ENCODE data around the gene ABCG4.
"Not testable (repeated sequence)": the region's sequence is repeated elsewhere in the genome, so short reads cannot be mapped to it uniquely, and the experiment has no call there.

ABCG4 gene

GRCh38 chr11:119116601-119117000, 32.3 kb upstream of the ABCG4 start:
- DNase-seq: no peak

- DNase-seq: no peak
Measured at GRCh38 chr11:119117004-119117706, 31.7 kb upstream of the ABCG4 start.

- no peak for DNase-seq
Measured at GRCh38 chr11:119118227-119118626, 30.6 kb upstream of the ABCG4 start.

- DNase-seq: no peak
Measured at GRCh38 chr11:119118946-119119345, 29.9 kb upstream of the ABCG4 start.

DNA sequence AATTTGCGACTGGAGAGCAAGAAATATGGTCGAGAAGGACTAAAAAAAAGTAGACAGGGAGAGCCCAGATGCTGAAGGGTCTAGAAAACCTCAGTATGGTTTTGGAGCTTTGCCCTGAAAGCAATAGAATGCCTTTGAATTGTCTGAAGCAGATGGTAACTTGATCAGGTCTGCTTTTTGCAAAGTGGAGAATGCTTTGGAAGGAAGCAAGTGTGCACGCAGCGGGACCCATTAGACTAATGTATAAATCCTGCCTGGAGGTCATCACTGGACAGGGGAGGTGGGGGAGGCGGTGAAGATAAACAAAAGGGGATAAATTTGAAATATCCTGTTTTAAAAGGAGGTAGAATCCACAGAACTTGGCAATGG, 28.2 kb upstream of the ABCG4 start:
- peak; percentile 65 for DNase-seq

DNA sequence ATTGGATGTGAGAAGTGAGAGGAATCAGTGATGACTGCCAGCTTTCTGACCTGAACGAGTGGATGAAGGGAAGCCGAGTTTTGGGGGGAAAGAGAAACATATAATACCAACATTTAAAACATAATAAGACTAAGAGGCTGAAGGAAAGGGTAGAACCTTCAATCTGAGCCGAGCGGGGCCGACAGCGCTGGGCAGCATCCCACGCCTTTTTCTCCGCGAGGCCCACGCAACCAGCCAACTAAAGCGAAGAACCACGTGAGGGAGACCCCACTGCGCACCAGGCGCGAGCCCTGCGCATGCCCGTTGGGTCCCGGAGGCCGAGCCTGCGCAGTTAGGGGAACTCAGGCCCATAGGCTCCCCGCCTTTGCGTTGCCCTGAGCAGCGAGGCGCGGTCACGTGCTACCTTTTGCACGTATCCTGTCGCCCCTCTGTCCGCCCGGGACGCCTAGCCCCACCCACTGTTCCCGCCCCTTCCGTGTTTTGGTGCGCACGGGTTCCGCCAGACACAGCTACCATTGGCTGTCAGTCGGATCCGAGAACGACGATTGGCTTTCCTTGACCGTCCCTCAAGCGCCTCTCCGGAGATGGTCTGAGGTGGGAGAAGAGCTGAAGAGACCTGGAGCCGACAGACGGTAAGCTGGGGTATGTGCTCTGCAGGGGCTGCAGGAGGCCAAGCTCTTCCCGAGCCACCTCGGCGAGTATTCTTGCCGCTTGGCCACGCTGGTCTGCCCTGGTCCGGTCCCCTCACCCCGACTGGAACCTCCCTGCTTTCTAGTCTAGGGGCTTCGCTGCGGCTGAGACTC, 27.6 kb upstream of the ABCG4 start, which contains the start of gene HINFP:
TSS of gene HINFP (plus strand) at position 573 of the 803 bp plus-strand sequence. CDS start 5,365 bp downstream, outside the sequence.
- peak; percentile 95 for DNase-seq

DNA sequence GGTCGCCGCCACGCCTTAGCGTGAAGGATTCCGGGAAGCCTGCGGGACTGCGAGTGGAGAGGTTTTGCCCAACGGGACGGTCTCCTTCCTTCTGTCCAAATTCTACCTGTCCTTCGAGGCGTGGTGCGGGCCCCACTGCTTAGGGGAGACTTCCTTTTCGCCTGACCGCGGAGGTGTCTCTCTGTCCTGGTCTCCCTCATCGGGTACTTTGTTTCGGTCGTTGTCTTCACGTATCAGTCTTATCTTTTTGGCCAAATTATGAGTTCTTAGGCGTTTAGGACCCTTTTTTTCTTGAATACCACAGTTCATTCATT, 27.1 kb upstream of the ABCG4 start:
- DNase-seq: no peak

GRCh38 chr11:119125821-119126220, 23.0 kb upstream of the ABCG4 start:
- no peak for DNase-seq

DNA sequence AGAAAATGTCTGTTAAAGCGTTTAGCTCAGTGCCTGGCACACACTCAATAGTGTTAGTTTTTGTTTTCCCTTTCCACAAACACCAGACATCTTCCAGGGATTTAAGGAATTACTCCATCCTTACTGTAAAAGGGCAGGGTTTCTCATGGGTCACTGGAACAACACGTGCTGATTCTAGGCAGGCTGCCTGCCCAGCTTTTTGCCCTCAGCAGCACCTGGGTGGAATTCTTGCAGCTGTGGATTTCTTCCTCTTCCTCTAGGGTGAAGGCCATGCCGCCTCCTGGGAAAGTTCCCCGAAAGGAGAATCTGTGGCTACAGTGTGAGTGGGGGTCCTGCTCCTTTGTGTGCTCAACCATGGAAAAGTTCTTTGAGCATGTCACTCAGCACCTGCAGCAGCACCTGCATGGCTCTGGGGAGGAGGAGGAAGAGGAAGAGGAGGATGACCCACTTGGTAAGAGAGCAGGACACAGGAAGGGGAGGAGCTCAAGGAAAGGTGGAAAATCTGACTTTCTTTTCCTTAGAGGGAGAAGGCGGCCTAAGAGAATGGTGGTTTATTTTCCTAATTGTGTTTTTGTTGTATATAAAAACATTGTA, 22.1 kb upstream of the ABCG4 start:
- DNase-seq: no peak

- DNase-seq: no peak
Measured at GRCh38 chr11:119130662-119131061, 18.2 kb upstream of the ABCG4 start.

DNA sequence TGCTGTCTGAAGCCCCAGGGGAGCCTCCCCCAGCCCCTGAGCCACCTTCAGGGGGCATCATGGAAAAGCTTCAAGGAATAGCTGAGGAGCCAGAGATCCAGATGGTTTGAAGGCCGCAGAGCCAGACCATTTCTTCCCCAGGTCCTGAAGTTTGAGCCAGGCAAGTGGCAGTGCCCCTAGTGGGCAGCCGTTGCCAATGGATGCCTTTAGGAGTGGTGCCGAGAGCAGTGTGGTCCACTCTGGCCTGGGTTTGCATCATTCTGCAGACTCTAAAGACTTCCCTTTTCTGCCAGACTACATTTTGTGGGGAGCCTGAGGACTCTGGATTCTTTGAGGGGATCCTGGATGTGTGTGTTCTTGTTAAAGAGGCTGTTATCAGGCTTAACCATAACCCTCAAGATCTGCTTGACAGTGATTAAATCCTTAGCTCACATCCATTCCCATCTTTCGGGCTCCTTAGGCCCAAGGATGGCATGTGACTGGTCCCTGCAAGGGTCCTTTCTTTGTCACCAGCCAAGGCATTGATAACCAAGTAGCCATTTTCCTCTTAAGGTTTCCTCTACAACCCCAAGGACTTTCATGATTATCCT, 14.4 kb upstream of the ABCG4 start:
- no peak for DNase-seq

DNA sequence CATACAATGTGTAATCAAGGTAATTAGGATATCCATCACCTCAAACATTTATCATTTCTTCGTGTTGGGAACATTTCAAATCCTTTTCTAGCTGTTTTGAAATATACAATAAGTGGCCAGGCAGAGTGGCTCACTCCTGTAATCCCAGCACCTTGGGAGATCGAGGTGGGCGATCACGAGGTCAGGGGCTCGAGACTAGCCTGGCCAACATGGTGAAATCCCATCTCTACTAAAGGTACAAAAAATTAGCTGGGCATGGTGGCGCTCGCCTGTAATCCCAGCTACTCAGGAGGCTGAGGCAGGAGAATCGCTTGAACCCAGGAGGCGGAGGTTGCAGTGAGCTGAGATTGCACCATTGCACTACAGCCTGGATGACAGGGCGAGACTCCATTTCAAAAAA, 9.6 kb upstream of the ABCG4 start:
- not testable (repeated sequence) for DNase-seq

DNA sequence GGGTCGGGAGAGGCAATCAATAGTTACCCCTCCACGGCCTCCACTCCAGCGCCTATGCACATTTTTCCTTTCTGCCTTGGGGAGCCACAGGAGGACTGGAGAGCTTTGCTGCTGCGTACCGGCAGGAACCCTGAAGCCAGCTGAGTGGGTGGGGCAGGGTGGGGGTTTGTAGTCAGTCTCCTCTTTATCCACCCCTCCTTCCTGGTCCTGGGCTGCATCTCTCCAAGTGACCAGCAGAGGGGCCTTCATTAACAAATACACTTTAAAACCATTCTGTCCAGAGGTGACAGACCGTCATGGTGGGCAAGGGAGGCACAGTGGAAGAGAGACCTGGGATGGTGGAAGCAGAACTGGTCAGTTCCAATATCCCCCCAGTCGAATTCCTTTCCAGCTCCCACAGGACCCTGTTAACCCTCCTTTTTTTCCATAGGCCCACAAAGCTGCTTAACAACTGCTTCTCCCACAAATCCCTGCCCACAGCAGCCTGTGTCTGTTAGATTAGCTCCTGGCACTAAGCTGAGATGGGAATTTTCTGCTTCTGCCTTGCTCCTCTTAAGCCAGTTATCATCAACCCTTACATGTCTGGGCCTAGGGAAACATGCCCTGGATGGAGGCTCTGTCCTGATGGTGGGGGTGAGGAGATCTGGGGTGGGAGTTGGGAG, 3.9 kb upstream of the ABCG4 start:
- no peak for DNase-seq

- no peak for DNase-seq
Measured at GRCh38 chr11:119145551-119145950, 3.3 kb upstream of the ABCG4 start.

DNA sequence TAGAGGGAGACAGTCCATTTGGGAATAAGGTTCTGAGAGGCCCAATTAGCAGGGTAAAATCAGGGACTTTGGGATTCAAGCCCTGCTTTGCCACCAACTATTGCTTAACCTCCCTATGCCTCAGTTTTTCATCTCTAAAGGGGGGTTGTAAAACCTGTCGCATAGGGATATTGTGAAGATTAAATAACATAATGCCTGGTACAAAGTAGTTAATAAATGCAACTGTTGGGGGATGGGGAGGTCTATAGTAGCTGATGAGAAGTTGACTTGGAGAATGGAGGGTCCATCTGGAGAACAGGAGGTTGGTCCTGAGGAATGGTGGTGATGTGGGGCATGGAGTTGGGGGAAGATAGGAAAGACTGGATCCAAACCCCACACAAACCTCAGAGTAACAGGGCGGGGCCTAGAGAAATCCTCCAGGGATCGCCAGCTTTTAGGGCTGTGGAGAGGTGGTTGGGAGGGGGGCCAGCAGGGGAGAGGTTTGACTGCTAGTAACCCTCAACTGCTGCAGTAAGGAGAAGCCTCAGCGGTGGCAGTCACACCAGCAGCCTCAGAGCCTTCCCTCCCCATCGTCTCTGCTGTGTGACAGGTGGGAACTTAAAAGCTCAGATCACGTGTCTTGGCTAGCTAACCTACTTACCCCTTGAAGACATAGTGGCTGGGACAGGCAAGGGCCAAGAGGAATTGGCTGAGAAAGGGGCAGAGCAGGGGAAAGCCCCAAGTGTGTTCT, 1.1 kb upstream of the ABCG4 start:
- DNase-seq: no peak

DNA sequence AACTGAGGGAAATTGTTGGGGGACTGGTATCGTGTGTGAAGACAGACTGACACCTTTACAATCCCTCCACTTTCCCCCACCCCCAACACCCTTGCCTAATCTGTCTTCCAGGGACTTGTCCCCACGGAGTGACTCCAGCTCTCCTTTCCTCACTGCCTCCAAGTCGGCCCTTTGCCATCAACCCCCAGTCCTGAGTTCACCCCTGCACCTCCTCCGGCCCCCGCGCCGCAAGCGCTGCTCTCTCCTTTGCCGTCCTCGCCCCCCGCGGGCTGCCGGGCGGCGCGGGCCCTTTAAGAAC, 183 bp upstream of the ABCG4 start:
- DNase-seq: no peak

DNA sequence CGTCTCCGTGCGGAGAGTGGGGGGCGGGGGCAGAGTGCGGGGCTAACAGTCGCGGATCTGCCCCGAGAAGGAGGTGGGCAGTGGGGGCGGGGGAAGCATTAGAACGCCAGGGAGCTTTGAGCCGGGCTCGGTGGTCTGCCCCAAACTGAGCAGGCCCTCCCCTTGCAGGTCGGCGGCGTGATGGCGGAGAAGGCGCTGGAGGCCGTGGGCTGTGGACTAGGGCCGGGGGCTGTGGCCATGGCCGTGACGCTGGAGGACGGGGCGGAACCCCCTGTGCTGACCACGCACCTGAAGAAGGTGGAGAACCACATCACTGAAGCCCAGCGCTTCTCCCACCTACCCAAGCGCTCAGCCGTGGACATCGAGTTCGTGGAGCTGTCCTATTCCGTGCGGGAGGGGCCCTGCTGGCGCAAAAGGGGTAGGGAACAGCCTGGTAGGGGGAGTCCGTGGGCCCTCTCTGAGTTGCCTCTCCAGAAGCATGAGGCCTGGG, 979 bp downstream of the ABCG4 start:
- DNase-seq: no peak

DNA sequence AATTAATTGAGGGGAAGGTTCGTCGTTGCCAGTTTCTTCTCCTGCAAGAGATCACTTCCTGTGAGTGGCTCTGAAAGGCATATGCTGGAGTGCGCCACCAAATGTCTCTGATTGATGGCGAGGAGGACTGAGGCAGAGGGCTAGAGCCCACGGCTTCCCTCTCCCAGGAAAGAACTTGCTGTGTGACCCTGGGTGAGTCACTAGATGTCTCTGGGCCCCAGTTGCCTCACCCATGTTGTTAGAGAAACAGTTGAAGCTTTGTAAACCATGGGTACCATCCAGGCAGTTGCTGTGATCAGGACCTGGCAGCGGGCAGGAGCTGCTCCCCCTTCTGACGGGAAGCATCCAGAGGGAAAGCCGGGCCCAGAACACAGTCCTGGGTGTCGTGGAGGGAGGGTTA, 3.2 kb downstream of the ABCG4 start:
- DNase-seq: no peak

DNA sequence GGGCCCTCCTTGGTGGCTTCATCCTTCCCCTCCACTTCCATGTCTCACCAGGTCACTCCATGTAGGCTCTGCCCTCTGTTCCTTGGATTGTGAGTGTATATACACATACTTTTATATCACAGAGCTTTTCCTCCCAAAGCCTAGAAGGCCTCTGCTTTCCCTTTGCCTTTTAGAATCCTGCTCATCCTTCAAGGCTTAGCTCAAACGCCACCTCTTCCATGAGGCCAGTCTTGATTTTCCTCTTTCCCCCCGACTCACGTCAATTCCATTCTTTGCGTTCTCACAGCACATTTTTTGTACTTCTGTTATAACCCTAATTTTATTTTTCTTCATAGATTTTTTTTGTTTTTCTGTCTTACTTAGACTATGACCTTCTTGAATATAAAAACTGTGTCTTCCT, 3.8 kb downstream of the ABCG4 start:
- no peak for DNase-seq

- no peak for DNase-seq
Measured at GRCh38 chr11:119153049-119153818, 4.4 kb downstream of the ABCG4 start.

- no peak for DNase-seq
Measured at GRCh38 chr11:119154178-119154577, 5.3 kb downstream of the ABCG4 start.
